SU-DHL-6 (cell line): ENCODE results near the gene OAF.

Experiments used
- CTCF ChIP-seq: fragments of 200-600 bp; sonication (generic); IDR thresholded peaks from one replicate; pipeline ENCODE4 v1.5.1; 2017; ENCODE audit warnings: antibody characterized with exemption, mild to moderate bottlenecking, low read length, moderate library complexity; ENCODE audit not compliant: insufficient read depth, poor library complexity, severe bottlenecking
- EZH2phosphoT487 ChIP-seq: fragments of 200-600 bp; sonication (generic), shearing (Covaris generic); conservative IDR thresholded peaks from 2 replicates; pipeline ENCODE4 v1.6.1; 2018; ENCODE audit warnings: mild to moderate bottlenecking, antibody characterized with exemption, low read length, moderate library complexity, mixed read lengths

GRCh38 chr11:120222916-120223315 is 12.1 kb downstream of the OAF start:
- TF ChIP-seq CTCF (no peak), EZH2phosphoT487 (no peak)
